M059J (cell line): Measurements from ENCODE around the gene PHACTR1. TPM values are rescaled to one million over a fixed set of nuclear protein-coding genes. Genes with fewer than 3 reads are reported as not detected.
A peak's percentile ranks its signal among the peaks of the same experiment; 100 is the strongest.

Experiments
- DNase-seq: peaks from one replicate; pipeline ENCODE4 v3.0.0-alpha.2; 2012; ENCODE audit warnings: low read depth
- total RNA-seq: library from RNA; depleted of rRNA; stranded (reverse); fragments of >200 nt; shearing (Covaris generic); gene quantifications from 2 replicates; pipeline ENCODE4 v1.2.3, GENCODE V29; 2014

PHACTR1 gene
- total RNA-seq, 1 experiment from 2014 or later: 1.2 TPM

GRCh38 chr6:12848964-12849808 lies 132.6 kb downstream of the PHACTR1 start:
- peak; percentile 16 for DNase-seq

DNA sequence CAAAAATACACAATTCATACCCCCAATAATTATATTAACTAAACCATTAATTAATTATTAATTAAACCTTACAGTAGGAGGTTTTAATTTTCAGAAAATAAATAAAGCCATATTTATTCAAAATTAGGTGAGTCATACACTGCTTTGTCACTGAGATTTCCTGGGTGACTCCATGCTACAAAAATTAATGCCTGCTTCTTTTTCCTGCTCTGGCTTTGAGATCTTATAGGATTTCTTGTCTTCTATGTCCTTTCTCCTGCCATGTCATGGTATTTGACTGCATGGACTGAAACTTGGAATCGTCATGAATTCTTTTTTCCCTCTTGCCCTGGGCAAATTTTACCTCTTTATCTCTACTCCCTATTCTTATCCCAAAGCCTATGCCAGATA lies 133.2 kb downstream of the PHACTR1 start:
- DNase-seq: peak; percentile 25

DNA sequence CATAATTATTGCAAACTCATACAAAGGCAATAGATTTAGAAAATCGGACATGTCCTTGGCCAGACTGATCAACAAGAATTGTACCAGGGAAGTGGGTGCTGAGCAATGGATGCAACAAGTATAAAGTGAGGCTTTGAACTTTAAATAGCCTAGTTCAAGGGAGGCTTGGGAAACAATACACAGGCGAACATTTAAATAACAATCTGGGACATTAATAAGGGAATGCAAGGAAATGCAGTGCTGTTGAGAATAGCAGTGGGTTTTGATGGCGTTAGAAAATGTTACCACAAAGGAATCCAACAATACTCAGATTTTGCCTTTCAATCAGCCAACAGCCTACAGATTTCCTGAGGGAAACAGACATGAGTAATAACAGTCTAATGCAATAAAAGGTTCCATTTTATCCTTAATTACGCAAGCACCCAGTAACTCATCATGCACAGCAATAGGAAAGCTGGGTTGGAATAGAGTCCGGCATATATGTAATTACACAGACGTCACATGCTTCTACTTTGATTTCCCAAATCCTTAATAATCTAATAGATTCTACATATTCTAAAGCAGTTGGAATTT lies 134.6 kb downstream of the PHACTR1 start:
- DNase-seq: peak; percentile 31

- DNase-seq: no peak
These were observed 145.0 kb downstream of the PHACTR1 start for GRCh38 chr6:12861603-12862002.

DNA sequence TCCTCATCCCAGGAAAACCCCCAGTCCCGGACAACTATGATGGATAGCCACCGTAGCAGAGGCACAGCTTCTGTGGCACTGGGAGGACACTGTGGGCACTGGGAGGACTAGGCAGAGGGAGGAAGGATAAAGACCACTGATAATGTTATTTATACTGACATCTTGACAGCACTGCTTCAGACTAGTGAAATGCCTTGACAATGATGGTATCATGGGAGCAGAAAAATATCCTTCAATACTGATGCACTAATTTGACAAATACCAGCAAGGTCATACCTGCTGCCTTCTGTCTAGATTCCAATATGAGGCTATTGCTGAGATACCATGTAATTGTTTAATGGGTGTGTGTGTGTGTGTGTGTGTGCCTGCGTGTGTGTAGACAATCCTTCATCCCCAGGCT lies 148.6 kb downstream of the PHACTR1 start:
- DNase-seq: no peak

- DNase-seq: no peak
These were observed 149.2 kb downstream of the PHACTR1 start for GRCh38 chr6:12865671-12866181.

DNA sequence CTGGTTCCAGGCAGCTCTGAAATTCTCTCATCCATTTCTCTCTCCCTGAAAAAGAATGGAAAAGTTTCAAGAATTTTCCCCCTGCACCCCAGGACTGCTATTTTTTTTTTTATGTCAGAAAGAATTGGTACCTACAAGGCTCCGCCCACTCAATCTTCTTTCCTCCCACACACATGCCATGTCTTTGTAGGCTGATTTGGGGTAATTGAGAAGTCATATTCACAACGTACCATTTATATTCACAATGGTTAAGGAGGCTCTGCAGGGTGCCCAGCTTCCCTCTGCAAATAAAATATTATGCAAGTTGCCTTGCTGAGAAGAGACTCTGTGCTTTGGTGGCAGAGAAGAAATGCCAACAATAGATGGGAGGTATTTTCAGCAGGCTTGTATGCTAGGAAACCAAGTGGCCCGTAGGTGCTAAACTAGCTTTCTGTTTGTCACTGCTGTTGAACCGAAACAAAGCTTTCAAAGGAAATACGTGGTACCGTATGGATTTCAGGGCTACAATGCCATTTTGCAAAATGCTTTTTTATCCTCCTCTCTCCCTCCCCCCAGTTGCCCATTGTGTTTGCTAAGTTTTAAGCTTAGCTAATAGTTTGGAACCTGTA lies 150.0 kb downstream of the PHACTR1 start:
- no peak for DNase-seq

DNA sequence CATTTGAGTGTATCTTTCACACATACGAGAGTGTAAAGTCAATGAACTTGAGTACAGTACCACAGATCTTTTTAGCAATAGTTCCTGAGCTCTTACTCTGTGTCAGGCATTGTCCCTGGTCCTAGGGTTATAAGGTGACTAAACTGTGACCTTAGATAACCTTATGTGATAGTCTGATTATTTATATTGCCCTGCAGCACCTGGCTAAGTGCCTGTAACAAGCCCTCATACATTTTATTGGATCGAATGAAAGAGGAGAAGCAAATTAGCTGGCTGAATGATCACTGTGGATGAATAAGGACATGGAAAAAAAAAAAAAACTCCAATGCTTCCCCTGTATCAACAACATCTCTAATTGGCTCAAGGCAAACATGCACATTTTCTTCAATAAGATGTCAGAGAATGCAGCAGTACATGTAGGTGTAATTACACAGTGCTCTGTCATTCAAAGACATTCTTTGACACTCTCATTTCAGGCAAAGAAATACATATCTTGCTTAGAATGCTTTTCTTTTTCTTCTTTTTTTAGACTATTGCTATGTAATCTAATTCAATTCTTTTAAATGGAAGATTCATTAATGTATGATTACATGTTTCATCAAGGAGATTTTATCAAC lies 153.4 kb downstream of the PHACTR1 start:
- DNase-seq: no peak

DNA sequence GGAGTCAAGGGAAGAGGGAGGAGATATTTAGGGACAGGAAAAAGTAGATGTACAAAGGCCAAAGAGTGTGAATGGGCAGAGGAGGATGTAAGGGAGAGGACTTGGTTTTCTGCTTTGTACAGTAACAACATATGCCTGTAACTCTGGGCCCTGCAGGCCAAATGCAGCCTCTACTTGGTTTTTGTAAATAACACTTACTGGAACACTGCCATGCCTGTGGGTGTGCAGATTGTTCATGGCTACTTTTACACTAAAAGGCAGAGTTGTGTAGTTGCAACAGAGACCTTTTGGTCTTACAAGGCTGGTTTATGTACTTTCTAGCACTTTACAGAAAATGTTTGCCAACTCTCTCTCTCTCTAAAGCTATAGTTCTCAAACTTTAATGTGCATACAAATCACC lies 157.1 kb downstream of the PHACTR1 start:
- peak; percentile 29 for DNase-seq

DNA sequence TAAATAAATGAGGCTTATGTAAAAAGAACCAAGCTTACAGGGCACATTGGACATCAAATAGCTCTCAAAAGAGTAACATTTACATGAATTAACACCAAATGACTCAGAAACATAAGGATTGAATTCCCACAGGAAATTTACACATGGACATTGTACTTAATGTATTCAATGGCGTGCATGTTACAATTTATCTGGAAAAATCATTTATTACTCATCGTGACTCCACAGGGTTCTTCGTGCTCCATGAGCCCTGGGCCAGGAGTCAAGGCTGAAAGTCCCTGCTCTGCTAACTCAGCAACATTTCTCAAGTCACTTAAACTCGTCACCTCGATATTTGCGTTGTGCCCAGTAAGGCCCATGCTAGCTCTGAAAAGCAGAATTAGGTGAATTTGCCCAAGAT lies 158.5 kb downstream of the PHACTR1 start:
- peak; percentile 83 for DNase-seq

DNA sequence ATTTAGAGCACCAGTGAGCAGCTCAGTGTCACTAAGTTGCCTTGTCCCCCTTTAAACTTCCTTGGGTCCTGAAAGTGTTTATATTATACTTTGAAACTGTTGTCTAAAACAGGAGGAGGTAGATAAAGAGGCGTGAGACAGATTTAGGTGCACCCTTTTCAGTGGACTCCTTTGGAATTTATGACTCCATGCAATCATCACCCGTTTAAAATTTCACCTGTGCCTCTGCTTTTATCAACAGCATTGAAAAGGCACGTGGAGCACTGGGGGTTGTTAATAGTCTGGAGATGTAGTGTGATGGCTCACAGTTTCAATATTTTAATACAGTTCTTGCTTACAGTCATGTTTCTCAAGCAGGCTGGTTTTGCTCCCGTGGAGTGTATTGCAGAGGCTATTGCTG lies 162.2 kb downstream of the PHACTR1 start:
- no peak for DNase-seq

GRCh38 chr6:12882761-12883290 lies 166.3 kb downstream of the PHACTR1 start:
- no peak for DNase-seq

- no peak for DNase-seq
These were observed 168.4 kb downstream of the PHACTR1 start for GRCh38 chr6:12884983-12885382.

GRCh38 chr6:12886961-12887775 lies 170.6 kb downstream of the PHACTR1 start:
- DNase-seq: peak; percentile 84

GRCh38 chr6:12890171-12890790 lies 173.7 kb downstream of the PHACTR1 start:
- no peak for DNase-seq

- no peak for DNase-seq
These were observed 175.0 kb downstream of the PHACTR1 start for GRCh38 chr6:12891595-12891994.

- DNase-seq: no peak
These were observed 175.6 kb downstream of the PHACTR1 start for GRCh38 chr6:12892151-12892550.

- no peak for DNase-seq
These were observed 176.5 kb downstream of the PHACTR1 start for GRCh38 chr6:12893036-12893435.

GRCh38 chr6:12895721-12896120 lies 179.2 kb downstream of the PHACTR1 start:
- DNase-seq: no peak

DNA sequence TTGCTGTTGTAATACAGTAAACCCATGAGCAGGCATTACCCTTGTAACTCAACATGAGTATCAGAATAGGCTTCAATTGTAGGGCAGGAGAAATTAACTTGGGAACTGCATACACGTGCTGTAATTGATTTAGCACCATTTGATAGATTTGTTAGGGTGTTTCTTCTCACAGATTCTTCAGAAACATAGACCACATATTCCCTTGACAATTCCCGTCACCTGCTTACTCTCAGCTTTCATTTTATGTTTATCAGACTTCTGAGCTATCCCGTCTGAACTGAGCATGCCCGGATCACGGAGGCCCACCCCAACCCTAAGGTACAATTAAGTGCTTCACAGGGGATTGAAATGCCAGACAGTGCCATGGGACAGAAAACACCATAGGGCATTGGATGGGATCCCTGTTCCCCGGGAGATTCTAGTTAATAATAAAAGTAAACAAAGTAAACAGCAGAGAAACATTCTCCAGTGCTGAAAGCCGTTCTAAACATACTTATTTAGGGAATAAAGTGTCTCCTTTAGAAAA lies 179.7 kb downstream of the PHACTR1 start:
- DNase-seq: no peak
